ENCODE results near the gene GRM6.
A peak's percentile ranks its signal among the peaks of the same experiment; 100 is the strongest.

The GRM6 gene

DNA sequence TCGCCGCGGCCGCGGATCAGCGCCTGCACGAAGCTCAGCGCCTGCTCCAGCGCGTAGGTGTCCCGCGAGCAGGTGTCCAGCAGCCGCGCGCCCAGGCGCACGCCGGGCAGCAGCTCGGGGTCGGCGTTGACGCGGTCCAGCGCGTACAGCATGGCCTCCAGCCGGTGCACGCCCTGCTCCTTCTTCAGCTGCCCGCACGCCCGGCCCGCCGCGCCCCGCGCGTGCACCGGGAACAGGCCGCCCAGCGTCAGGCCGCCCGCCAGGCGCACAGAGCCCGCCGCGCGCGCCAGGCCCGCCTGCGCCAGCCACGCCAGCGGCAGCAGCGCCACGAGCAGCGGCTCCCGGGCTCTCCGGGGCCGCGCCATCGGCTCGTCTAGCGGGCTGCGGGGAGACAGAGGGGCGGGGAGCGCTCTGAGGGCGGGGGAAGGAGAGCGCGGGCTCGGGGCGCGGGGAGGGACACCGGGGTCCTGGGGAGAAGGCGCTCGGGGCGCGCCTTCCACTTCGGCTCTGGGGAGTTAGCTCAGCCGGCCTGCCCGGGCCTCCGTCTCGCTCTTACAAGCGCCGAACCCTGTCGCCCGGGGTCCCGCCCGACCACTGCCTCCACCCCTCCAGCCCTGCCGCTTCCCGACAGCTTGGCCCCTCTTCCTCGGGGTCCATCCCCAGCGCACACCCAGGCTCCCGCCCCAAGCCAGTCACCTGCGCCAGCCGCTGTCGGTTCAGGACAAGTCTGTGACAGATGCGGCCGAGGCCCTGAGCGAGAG lies at the start of gene GRM6:
Gene GRM6, minus strand, starts transcription at position 741 of the 761 bp plus-strand sequence. Its CDS starts 376 bp downstream, at position 365.
- no peak within 1 kb of the TSS for H3K4me3 ChIP-seq
- TF ChIP-seq, protein P1, sequence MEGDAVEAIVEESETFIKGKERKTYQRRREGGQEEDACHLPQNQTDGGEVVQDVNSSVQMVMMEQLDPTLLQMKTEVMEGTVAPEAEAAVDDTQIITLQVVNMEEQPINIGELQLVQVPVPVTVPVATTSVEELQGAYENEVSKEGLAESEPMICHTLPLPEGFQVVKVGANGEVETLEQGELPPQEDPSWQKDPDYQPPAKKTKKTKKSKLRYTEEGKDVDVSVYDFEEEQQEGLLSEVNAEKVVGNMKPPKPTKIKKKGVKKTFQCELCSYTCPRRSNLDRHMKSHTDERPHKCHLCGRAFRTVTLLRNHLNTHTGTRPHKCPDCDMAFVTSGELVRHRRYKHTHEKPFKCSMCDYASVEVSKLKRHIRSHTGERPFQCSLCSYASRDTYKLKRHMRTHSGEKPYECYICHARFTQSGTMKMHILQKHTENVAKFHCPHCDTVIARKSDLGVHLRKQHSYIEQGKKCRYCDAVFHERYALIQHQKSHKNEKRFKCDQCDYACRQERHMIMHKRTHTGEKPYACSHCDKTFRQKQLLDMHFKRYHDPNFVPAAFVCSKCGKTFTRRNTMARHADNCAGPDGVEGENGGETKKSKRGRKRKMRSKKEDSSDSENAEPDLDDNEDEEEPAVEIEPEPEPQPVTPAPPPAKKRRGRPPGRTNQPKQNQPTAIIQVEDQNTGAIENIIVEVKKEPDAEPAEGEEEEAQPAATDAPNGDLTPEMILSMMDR (IDR thresholded peaks at IDR 0.05) = no peak

DNA sequence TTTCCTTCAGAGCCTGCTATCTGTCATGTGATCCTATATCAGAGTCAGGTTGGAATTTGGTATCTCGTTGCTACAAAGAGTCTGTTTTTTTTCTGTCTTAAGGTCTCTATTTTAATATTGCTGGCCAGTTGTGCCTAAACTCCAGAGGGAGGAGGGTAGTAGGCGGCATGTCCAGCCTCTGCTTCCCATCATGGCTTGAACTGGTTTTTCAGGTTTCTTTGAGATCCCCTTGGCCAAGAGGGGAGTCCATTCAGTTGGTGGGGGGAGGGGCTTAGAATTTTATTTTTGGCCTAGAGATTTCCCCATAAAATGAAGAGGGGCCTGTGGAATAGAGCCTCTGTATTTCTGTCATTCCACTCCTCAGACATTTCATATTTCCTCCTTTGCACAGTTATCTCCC lies 49.6 kb upstream of the GRM6 start:
- TF ChIP-seq, protein P1 (IDR thresholded peaks at IDR 0.05) = no peak
- Histone ChIP-seq H3K9me3 (peaks cover 5 to 24% (median 17%) of the 10 kb centered on the region in 3 donors), H3K27ac (no peak overlapping the region)

More for the DNA sequence above, at the start of gene GRM6:
- intact Hi-C loops (cut with DNase I; ENCODE audit: low total_unique reads) = no loop called here
- peaks cover 0 to 10% (median 0%) of the 10 kb centered on the region in 4 donors for H3K4me1 ChIP-seq
- no peak within 1 kb of the TSS for H3K27ac ChIP-seq
- DNase-seq = no peak
- H3K9me3 ChIP-seq = peaks cover 0 to 25% (median 18%) of the 10 kb centered on the region in 3 donors
- H3K27me3 ChIP-seq = peaks cover 0 to 43% of the 10 kb centered on the region in 2 donors
- H3K36me3 ChIP-seq = no peaks in the 10 kb centered on the region

DNA sequence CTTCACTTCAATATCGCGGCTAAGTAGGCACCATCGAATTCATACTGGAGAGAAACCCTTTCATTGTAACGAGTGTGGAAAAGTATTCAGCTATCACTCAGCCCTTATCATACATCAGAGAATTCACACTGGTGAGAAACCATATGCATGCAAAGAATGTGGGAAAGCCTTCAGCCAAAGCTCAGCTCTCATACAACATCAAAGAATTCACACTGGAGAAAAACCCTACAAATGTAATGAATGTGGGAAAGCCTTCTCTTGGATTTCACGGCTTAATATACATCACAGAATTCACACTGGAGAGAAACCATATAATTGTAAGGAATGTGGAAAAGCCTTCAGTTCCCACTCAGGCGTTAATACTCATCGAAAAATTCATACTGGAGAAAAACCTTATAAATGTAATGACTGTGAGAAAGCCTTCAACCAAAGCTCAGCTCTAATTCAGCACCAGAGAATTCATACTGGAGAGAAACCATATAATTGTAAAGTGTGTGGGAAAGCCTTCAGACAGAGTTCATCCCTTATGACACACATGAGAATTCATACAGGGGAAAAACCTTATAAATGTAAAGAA lies 38.0 kb upstream of the GRM6 start:
- no peak overlapping the region for H3K4me3 ChIP-seq
- intact Hi-C loops (cut with DNase I; ENCODE audit: low total_unique reads) = loop anchor here (10.0 kb wide), 1 partner anchor 98 kb away; no protein-coding TSS in a partner anchor
- no peak for DNase-seq
- no peaks in the 10 kb centered on the region for H3K27me3 ChIP-seq
- no peaks in the 10 kb centered on the region for H3K4me1 ChIP-seq
- H3K9me3 ChIP-seq = peaks cover 36 to 99% (median 99%) of the 10 kb centered on the region in 3 donors
- H3K27ac ChIP-seq = no peak overlapping the region
- H3K36me3 ChIP-seq = peaks cover 55 to 77% (median 70%) of the 10 kb centered on the region in 3 donors
- TF ChIP-seq, protein P1 (IDR thresholded peaks at IDR 0.05) = no peak

More for the DNA sequence above, 49.6 kb upstream of the GRM6 start:
- H3K4me3 ChIP-seq = no peak overlapping the region
- no peaks in the 10 kb centered on the region for H3K27me3 ChIP-seq
- intact Hi-C loops (cut with DNase I; ENCODE audit: low total_unique reads) = no loop called here
- H3K36me3 ChIP-seq = no peaks in the 10 kb centered on the region
- DNase-seq = no peak
- H3K4me1 ChIP-seq = no peaks in the 10 kb centered on the region

DNA sequence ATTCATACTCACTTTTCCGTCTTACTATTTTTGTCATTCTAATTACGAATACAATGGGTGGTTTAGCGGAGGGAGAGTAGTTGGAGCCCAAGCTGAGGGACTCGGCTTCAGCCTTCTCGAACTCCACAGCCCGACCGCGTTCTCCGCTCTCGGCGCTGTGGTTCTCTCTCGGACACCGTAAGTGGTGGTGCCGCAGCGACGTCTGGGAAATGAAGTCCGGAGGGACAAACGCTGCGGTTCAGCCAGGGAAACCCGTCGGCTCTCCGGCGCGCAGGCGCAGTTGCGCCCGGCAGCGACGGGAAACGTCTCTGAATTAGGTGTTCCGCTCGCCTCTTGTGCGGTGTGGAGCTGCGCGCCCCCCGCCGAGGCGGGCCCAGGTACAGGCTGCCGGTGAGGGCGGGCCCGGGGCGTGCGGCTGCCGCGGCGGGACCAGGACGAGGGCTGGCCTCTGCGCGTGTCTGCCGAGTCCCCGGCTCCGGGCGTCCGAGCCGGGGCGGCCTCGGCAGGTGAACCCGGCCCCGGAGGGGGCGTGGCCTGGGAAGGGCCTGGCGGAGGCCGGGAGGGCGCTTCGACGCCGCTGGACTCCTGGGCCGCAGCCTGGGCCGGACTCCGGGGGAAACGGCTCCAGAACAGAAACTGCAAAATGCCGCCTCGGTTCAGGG lies 28.5 kb upstream of the GRM6 start, which contains the start of gene ZNF879:
Gene ZNF879, plus strand, starts transcription at position 277 of the 662 bp plus-strand sequence. CDS start 1,201 bp downstream, outside the sequence.
- peaks cover 8 to 26% (median 21%) of the 10 kb centered on the region in 3 donors for H3K9me3 ChIP-seq
- peak within 1 kb of the TSS; percentile 69 to 84 for H3K27ac ChIP-seq
- peaks cover 0 to 8% (median 3%) of the 10 kb centered on the region in 4 donors for H3K4me1 ChIP-seq
- peak; percentile 93 to 95 for DNase-seq
- TF ChIP-seq, protein P1 (IDR thresholded peaks at IDR 0.05) = no peak
- intact Hi-C loops (cut with DNase I; ENCODE audit: low total_unique reads) = loop anchor here (2.0 to 5.0 kb wide), 2 partner anchors 37 to 871 kb away; partner anchors contain the start of genes NHP2 and ZNF354C
- H3K4me3 ChIP-seq = peak within 1 kb of the TSS; percentile 61 to 79
- H3K27me3 ChIP-seq = no peaks in the 10 kb centered on the region
- peaks cover 26 to 37% (median 34%) of the 10 kb centered on the region in 3 donors for H3K36me3 ChIP-seq

DNA sequence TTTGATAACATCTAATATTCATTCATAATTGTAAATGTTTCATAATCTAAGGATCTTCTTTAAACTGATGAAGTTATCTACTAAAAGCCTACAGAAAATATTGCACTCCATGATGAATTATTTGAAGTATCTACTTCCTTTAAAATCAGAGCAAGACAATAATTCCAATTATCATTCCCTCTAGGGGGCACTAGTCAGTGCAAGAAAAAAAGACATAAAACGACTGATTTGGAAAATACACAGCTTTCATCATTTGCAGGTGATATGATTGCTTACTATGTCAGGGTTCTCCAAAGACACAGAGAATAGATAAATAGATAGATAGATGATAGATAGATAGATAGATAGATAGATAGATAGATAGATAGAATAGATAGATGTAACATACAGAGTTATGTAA lies 13.5 kb upstream of the GRM6 start:
- Histone ChIP-seq H3K27ac (no peak overlapping the region), H3K9me3 (peaks cover 0 to 14% (median 6%) of the 10 kb centered on the region in 3 donors)

More for the DNA sequence above, 13.5 kb upstream of the GRM6 start:
- intact Hi-C loops (cut with DNase I; ENCODE audit: low total_unique reads) = no loop called here
- TF ChIP-seq, protein P1 (IDR thresholded peaks at IDR 0.05) = no peak
- Histone ChIP-seq H3K4me3 (no peak overlapping the region), H3K4me1 (no peaks in the 10 kb centered on the region), H3K36me3 (no peaks in the 10 kb centered on the region), H3K27me3 (no peaks in the 10 kb centered on the region)
- DNase-seq = no peak

Measured in tibial artery (tissue), 4 donors.